Mucosa of stomach (tissue), 1 donor: ENCODE results near the gene HES7.

Experiments
- H3K27me3 ChIP-seq: one replicate; pipeline ENCODE4 v1.7.0; 2013; ENCODE audit warnings: mild to moderate bottlenecking, low read length; ENCODE audit not compliant: control insufficient read depth, insufficient read depth
- H3K36me3 ChIP-seq: one replicate; pipeline ENCODE4 v1.7.0; 2013; ENCODE audit warnings: low read length; ENCODE audit not compliant: control insufficient read depth, insufficient read depth
- H3K4me1 ChIP-seq: one replicate; pipeline ENCODE4 v1.7.0; 2013; ENCODE audit warnings: mild to moderate bottlenecking, low read length; ENCODE audit not compliant: control insufficient read depth, insufficient read depth
- H3K4me3 ChIP-seq: one replicate; pipeline ENCODE4 v1.7.0; 2013; ENCODE audit warnings: low read length
- H3K9ac ChIP-seq: one replicate; pipeline ENCODE4 v1.7.0; 2013; ENCODE audit warnings: mild to moderate bottlenecking, low read length, moderate library complexity
- H3K9me3 ChIP-seq: one replicate; pipeline ENCODE4 v1.7.0; 2013; ENCODE audit warnings: mild to moderate bottlenecking, low read length, moderate library complexity; ENCODE audit not compliant: control insufficient read depth
- donor health status: Pancreatic carcinoma.

The HES7 gene

DNA sequence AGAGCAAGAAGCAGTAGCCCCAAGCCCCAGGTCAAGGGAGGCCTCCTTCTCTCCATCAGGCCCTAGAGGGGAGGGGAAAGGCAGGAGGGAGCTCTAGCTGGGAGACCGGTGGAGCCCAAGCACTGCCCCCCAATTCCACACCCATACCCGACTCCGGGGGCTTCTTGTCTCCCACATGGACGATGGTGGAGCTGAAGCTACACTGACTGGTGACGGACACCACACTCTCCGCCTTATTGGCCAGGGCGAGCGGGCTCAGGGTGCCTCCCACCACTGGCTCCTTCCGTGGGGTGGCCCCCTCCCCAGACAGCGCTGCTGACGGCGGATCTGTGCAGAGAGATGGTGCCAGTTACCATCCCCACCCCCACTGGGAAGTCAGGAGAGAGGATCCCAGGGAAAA, 21.9 kb upstream of the HES7 start:
- Histone ChIP-seq H3K9me3 (no peaks in the 10 kb centered on the region), H3K27me3 (no peaks in the 10 kb centered on the region), H3K4me1 (peaks cover 4% of the 10 kb centered on the region), H3K36me3 (peaks cover 65% of the 10 kb centered on the region), H3K9ac (no peak overlapping the region), H3K4me3 (no peak overlapping the region)

DNA sequence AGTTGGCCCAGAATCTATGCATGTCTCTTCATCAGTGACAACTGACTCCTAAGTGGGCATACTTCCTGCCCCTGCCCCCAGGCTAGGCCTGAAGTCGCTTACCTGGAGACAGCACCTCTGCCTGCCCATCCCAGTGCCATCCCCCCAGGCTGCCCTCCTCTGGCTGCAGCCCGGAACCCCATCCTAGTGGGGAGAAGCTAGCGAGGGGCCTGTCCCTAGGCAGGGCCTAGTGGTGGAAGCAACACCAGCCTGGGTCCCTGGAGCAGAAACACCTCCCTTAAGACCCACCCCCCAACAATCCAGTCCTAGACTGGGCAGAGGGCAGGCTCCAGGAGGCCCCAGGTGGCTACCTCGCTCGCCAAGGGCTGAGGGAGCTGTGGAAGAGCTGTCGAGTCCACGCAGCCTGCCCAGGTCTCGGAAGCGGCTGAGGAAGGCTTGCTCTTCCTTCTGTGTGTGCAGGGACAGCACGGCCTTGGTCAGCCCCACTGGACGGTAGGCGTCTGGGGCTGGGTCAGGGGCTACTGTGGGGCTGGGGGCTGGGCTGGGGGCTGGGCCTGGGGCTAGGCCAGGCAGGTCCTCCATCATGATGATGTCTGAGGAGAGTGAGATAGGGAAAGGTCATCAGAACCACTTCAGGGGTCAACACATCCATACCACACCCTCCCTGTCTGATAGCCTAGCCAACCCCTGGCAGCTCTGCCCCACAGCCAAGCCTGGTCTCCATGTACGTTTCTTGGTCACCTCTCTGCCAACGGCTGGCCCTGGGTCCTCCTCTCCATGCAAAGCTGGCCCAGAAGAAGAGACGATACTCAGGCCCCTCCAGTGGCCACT, 20.7 kb upstream of the HES7 start:
- no peak overlapping the region for H3K4me3 ChIP-seq
- no peaks in the 10 kb centered on the region for H3K9me3 ChIP-seq
- no peaks in the 10 kb centered on the region for H3K27me3 ChIP-seq
- H3K9ac ChIP-seq, result no peak overlapping the region
- peaks cover 62% of the 10 kb centered on the region for H3K36me3 ChIP-seq
- peaks cover under 1% of the 10 kb centered on the region for H3K4me1 ChIP-seq

DNA sequence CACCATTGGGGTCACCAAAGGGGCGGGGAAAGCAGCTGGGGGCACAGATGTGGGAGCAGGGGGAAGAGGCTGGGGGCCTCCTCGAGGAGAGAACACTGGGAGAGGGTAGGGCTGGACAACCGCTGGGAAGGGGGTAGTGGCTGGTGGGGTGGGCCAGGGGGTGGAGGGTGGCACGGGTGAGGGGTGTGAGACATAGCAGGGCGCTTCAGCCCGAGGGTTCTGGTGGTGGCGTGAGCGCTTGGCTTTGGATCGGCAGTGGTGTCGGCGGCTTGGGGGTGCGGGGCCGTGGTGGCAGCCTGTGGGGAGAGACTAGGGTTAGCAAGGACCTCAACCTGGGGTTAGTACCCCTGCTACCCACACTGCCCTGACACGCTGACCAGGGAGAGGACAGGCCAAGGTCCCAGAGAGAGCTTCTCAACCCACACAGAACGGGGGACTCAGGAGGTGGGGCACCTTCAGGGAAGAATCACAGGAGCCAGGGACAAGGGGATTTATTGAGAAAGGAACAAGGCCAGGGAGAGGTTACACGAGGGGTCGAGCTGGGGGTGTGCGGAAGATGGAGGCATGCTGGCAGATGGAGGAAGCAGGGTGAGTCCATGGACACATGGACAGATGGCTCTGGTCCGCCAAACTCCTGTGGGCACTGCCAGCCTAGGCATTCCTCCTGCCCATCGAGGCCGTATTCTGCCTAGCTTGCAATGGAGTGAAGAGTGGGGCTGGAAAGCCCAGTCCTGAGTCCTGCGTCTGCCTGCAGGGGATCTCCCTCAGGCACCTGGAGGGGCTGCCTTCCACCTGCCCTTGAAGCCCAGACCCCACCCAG, 19.9 kb upstream of the HES7 start:
- H3K36me3 ChIP-seq, result peaks cover 56% of the 10 kb centered on the region
- H3K9ac ChIP-seq, result no peak overlapping the region
- H3K9me3 ChIP-seq, result no peaks in the 10 kb centered on the region
- H3K4me1 ChIP-seq, result peaks cover 8% of the 10 kb centered on the region
- no peak overlapping the region for H3K4me3 ChIP-seq
- H3K27me3 ChIP-seq, result no peaks in the 10 kb centered on the region

DNA sequence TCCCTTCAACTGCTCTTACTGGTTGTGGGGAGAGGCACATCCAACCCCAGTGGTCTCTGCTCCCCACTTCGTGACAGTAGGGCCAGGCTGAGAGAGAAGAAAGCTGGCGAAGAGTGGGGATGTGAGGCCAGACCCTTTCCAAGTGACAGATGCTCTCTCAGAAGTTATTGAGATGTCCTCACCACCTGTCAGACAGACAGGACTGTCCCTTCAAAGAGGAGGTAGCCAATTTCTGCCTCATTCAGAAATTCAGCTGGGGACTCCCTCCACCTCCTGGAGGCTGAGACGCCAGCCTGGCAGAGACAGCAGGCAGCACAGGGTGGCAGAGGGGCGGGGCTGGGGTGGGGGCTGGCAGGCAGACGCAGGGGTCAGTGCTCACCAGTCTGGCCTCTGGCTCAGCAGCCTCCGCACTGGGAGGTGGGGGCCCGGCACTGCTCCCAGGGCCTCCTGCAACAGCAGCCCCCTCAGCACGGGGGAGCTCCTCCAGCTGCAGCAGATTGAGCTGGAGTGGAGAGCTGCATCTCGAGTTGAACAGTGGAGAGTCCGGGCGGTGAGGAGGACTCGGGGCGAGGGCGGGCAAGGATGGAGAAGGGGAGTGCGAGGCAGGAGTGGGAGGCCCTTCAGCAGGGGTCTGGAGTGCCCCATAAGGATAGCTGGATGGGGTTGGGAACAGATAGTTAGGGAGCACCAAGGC, 19.1 kb upstream of the HES7 start:
- peaks cover 16% of the 10 kb centered on the region for H3K4me1 ChIP-seq
- H3K27me3 ChIP-seq, result no peaks in the 10 kb centered on the region
- H3K9me3 ChIP-seq, result no peaks in the 10 kb centered on the region
- no peak overlapping the region for H3K4me3 ChIP-seq
- H3K36me3 ChIP-seq, result peaks cover 51% of the 10 kb centered on the region
- no peak overlapping the region for H3K9ac ChIP-seq

DNA sequence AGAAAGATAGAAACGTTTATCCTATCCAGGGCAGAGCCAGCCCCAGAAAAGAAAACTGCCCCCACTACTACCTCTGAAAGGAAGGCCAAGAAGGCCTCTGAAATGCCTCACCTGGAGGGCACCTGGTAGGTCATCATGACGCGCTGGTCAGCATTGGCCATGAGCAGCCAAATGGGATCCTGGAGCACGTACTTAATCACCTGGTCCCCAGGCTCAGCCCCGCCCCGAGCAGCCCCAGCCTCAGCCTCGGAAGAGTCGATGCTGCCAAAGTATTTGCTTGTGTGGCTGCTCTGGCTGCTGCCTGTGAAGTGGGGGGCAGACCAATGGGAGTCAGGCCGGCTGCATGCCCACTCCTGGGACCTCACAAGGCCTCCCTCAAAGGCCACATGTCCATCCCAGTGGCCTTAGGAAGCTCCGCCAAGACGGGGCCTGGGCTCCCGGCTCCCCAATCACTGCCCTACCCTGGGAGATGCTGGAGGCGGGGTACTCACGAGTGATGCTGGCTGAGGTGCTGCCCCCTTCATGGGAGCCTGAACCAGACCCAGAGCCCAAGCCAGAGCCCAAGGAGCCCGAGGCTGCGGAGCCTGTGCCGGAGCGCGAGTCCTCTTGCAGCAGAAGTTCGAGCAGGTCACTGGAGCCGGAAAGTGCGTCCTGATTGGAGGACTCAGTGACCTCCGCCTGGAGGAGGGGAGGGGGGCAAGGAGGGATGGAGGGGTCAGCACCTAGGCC, 18.4 kb upstream of the HES7 start:
- no peak overlapping the region for H3K9ac ChIP-seq
- peaks cover 18% of the 10 kb centered on the region for H3K4me1 ChIP-seq
- H3K36me3 ChIP-seq, result peaks cover 44% of the 10 kb centered on the region
- no peaks in the 10 kb centered on the region for H3K27me3 ChIP-seq
- no peaks in the 10 kb centered on the region for H3K9me3 ChIP-seq
- no peak overlapping the region for H3K4me3 ChIP-seq

DNA sequence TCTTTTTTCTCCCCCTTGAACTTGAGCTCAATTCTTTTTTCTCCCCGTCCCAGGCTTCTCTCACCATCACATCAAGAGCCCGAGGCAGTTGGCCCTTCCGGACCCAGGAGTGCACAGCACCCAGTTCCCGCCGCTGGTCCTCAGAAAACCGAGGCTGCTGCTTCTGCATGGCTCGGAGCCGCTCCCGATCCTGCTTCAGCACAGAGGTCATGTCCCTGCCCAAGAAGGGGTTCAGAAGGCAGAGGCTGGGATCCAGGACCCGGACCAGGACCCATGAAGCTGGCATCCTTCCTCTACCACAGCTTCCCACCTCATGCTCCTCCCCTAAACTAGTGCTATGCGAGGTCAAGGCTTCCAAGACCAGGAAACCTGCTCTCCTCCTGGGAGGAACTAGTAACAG, 17.8 kb upstream of the HES7 start:
- Histone ChIP-seq H3K9ac (no peak overlapping the region), H3K4me1 (peaks cover 18% of the 10 kb centered on the region), H3K4me3 (no peak overlapping the region), H3K36me3 (peaks cover 38% of the 10 kb centered on the region), H3K9me3 (no peaks in the 10 kb centered on the region), H3K27me3 (no peaks in the 10 kb centered on the region)

DNA sequence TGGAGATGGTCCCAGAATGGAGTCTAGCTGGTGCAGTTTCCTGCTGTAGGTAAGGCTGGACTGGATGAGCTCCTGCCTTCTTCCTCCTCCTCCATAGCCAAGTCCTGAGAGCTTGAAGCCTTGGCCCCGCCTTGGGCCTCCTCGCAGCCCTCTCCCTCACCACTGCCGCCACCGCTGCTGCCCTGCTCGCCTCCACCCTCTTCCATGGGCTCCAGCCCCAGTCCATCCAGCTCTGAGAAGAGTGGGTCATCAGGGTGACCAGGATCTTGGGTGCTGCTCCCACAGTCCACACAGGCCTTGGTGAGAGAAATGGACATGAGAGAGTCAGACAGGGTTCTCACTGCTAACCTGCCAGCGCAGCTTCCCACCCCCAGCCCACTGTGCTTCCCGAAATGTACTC, 17.1 kb upstream of the HES7 start:
- Histone ChIP-seq H3K4me3 (no peak overlapping the region), H3K27me3 (no peaks in the 10 kb centered on the region), H3K4me1 (peaks cover 18% of the 10 kb centered on the region), H3K36me3 (peaks cover 31% of the 10 kb centered on the region), H3K9ac (no peak overlapping the region), H3K9me3 (no peaks in the 10 kb centered on the region)

DNA sequence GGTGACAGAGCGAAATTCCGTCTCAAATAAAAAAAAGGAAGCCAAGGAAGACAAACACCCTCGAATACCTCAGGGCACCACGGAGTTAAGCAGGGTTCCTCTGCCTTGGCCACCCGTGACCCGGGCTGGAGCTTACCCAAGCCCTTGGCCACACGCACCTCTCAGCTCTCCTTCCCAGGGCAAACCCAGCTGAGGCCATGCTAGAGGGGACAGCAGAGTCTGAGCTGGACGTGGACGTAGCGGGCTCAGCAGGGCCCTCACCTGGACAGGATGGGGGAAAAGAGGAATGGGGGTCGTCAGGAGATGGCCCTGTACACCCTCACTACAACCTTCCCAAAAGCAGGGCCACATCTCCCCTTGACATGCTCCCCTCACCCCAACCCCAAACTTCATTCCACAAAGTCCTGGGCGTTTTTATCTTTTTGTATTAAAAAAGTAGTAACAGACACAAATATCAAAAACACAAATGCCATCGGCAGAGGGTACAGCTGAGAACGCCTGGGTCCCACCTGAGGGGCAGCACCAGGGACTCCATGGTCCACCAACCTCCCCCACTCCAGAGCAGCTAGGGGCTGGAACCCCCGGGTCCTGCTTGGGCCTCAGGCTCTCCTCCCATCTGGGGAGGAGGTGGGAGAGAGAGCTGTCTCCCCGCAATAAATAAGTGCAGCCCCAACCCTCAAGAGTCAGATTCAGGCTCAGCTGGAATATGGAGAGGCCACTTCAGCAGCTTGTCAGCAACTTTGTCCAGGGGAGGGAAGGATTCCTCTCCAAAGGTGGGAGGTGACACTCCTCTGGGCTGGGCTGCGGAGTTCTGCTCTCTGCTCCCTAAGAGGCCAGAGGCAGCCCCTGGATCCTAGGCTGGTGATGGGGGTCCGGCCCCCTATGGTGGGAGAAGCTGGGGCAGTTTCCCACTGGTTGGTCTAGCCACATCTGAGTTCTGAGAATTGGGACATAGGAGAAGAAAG, 16.4 kb upstream of the HES7 start:
- Histone ChIP-seq H3K4me1 (peaks cover 18% of the 10 kb centered on the region), H3K36me3 (peaks cover 24% of the 10 kb centered on the region)

DNA sequence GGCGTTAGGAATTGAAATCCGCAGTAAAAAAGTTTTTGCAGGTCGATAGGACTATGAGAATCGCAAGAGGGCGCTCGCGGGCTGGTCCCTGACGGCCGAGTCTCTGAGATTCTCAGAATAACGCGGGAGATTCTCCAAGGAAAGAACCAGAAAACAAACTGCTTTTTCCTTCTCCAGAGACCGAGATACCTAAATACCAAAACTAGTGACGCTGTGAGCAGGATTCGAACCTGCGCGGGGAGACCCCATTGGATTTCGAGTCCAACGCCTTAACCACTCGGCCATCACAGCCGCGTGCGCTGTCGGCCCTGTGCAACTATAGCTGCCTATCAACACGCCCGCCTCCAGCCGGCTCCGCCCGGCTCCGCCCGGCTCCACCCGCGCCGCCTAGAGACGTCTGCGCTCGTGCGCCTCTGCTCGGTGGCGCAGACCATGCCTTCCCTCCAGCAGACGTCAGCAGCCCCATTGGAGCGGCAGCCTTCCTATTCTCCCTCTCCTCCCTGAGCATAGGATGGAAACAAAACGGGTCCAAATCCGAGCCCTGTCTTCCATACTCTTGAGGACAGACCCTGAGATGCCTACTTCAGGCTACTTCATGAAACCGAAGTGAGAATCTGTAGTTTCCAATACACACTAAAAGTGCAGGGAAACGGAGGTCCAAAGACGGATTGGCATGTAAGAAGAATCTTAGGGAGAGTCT, 14.9 kb upstream of the HES7 start:
- Histone ChIP-seq H3K36me3 (peaks cover 20% of the 10 kb centered on the region), H3K4me1 (peaks cover 18% of the 10 kb centered on the region), H3K9me3 (no peaks in the 10 kb centered on the region), H3K9ac (peak overlapping the region; percentile 72), H3K4me3 (no peak overlapping the region), H3K27me3 (no peaks in the 10 kb centered on the region)

More for the DNA sequence above, 16.4 kb upstream of the HES7 start:
- no peak overlapping the region for H3K9ac ChIP-seq
- H3K27me3 ChIP-seq, result no peaks in the 10 kb centered on the region
- H3K4me3 ChIP-seq, result no peak overlapping the region
- H3K9me3 ChIP-seq, result no peaks in the 10 kb centered on the region

DNA sequence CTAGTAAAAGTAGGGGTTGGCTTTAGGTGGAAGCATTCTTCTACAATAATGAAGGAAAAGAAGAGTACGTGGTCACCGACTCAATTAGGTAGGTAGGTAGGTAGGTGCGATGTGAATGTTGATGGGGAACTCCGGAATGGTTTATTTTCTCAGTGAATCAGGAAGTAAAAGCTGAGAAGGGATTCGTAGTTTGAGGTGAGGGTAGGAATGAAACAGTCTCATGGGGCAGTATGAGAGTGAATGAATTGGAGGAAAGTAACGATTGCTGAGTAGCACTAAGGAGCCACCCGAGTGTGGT, 14.4 kb upstream of the HES7 start:
- Histone ChIP-seq H3K9me3 (no peaks in the 10 kb centered on the region), H3K36me3 (peaks cover 20% of the 10 kb centered on the region), H3K27me3 (no peaks in the 10 kb centered on the region), H3K4me3 (no peak overlapping the region), H3K9ac (peak overlapping the region; percentile 47), H3K4me1 (peaks cover 18% of the 10 kb centered on the region)
